NB4 (cell line): Measurements from ENCODE around the gene FAM209B.

Experiments
- TF ChIP-seq, protein P1 (sequence below): IDR thresholded peaks from one replicate; pipeline ENCODE4 v1.5.1; 2012; ENCODE audit warnings: low read depth, low read length
- TF ChIP-seq, protein P2 (sequence below): IDR thresholded peaks from 2 replicates; pipeline ENCODE4 v1.6.1; 2011; ENCODE audit warnings: low read depth, low read length

DNA sequence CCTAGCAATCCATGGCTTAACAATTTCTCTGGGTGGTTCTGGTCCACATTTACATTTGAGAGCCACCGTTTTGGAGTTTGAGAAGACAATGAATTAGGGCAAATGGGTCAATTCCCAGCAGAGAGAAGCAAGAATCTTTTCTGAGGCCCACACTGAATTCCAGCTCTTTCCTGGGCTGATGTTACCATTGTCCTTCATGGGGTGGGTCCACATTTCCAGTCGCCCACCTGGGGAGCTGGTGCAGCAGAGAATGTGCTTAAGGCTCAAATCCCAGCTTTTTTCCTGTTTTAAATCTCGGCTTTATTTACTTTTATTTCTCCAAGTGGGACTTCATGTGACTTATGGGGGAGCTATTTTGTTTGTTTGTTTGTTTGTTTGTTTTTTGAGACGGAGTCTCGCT lies 51.9 kb downstream of the FAM209B start:
- TF ChIP-seq, protein P1, sequence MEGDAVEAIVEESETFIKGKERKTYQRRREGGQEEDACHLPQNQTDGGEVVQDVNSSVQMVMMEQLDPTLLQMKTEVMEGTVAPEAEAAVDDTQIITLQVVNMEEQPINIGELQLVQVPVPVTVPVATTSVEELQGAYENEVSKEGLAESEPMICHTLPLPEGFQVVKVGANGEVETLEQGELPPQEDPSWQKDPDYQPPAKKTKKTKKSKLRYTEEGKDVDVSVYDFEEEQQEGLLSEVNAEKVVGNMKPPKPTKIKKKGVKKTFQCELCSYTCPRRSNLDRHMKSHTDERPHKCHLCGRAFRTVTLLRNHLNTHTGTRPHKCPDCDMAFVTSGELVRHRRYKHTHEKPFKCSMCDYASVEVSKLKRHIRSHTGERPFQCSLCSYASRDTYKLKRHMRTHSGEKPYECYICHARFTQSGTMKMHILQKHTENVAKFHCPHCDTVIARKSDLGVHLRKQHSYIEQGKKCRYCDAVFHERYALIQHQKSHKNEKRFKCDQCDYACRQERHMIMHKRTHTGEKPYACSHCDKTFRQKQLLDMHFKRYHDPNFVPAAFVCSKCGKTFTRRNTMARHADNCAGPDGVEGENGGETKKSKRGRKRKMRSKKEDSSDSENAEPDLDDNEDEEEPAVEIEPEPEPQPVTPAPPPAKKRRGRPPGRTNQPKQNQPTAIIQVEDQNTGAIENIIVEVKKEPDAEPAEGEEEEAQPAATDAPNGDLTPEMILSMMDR, result no peak
- TF ChIP-seq, protein P2, sequence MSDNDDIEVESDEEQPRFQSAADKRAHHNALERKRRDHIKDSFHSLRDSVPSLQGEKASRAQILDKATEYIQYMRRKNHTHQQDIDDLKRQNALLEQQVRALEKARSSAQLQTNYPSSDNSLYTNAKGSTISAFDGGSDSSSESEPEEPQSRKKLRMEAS, result no peak
